22Rv1 (cell line): ENCODE data around the gene TMEM39B.
"Not testable (repeated sequence)": the region's sequence is repeated elsewhere in the genome, so short reads cannot be mapped to it uniquely, and the experiment has no call there.

Experiments used
- ZFX ChIP-seq: fragments of 450-650 bp; IDR thresholded peaks from 2 replicates; pipeline ENCODE4 v1.6.1; 2017; ENCODE audit warnings: antibody characterized with exemption, borderline replicate concordance
- TF ChIP-seq, protein P1 (sequence below): fragments of 450-650 bp; IDR thresholded peaks from 2 replicates; pipeline ENCODE4 v1.5.1; 2017; ENCODE audit warnings: mild to moderate bottlenecking

DNA sequence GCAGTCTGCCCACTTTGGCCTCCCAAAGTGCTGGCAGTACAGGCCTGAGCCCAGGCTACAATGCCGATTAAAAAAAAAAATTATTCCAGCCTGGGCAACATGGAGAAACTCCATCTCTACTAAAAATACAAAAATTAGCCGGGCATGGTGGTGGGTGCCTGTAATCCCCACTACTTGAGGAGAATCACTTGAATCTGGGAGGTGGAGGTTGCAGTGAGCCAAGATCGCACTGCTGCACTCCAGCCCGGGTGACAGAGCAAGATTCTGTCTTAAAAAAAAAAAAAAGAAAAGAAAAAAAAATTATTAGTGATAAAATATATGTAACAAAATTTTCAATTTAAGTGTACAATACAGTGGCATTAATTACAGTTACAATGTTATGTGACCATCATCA lies 70.6 kb downstream of the TMEM39B start:
- TF ChIP-seq, protein P1, sequence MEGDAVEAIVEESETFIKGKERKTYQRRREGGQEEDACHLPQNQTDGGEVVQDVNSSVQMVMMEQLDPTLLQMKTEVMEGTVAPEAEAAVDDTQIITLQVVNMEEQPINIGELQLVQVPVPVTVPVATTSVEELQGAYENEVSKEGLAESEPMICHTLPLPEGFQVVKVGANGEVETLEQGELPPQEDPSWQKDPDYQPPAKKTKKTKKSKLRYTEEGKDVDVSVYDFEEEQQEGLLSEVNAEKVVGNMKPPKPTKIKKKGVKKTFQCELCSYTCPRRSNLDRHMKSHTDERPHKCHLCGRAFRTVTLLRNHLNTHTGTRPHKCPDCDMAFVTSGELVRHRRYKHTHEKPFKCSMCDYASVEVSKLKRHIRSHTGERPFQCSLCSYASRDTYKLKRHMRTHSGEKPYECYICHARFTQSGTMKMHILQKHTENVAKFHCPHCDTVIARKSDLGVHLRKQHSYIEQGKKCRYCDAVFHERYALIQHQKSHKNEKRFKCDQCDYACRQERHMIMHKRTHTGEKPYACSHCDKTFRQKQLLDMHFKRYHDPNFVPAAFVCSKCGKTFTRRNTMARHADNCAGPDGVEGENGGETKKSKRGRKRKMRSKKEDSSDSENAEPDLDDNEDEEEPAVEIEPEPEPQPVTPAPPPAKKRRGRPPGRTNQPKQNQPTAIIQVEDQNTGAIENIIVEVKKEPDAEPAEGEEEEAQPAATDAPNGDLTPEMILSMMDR, result not testable (repeated sequence)
- TF ChIP-seq ZFX, result not testable (repeated sequence)
